OCI-LY1 (cell line): Measurements from ENCODE around the gene DACT2.

Experiments
- CTCF ChIP-seq: fragments of 200-600 bp; sonication (generic), shearing (Covaris generic); IDR thresholded peaks from 2 replicates; pipeline ENCODE4 v1.5.1; 2017; ENCODE audit warnings: mild to moderate bottlenecking, antibody characterized with exemption, low read length, moderate library complexity, mixed read lengths
- EZH2 ChIP-seq: fragments of 200-600 bp; sonication (generic), shearing (Covaris generic); IDR thresholded peaks from 2 replicates; pipeline ENCODE4 v1.8.0; 2017; ENCODE audit warnings: borderline replicate concordance, mixed run types, mild to moderate bottlenecking, antibody characterized with exemption, low read length, moderate library complexity, mixed read lengths

- TF ChIP-seq CTCF, result no peak
- TF ChIP-seq EZH2, result no peak
Measured at GRCh38 chr6:168314021-168314420, 5.6 kb downstream of the DACT2 start.
